Activated CD4-positive, alpha-beta T cell treated with anti-CD3 and anti-CD28 coated beads, Interleukin-2, Interleukin-4, amounts not matched to agents 100 ng/mL and 50 ng/mL, durations not matched to agents 16 hours and 8 hours (primary cell): ENCODE data around the gene LMF1.

Experiments used
- DNase-seq: peaks from one replicate; pipeline ENCODE4 v3.0.0-alpha.2; 2020; ENCODE audit warnings: low spot score

The LMF1 gene

DNA sequence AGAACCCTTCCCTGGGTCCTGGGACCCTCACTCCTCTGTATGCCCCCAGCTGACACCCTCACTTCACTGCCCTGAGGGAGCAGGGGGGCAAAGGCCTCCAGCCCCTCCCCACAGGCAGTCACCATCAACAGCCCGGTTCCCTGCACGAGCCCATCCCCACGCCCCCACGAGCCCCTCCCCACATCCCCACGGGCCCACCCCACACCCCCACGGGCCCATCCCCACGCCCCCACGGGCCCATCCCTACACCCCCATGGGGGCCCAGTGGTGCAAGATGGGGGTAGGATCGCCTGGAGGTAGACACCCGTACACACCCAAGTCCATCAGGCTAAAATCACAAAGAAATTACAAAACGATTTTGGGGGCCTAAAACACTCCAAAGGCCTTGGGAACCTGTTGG lies 42.3 kb downstream of the LMF1 start:
- no peak for DNase-seq

DNA sequence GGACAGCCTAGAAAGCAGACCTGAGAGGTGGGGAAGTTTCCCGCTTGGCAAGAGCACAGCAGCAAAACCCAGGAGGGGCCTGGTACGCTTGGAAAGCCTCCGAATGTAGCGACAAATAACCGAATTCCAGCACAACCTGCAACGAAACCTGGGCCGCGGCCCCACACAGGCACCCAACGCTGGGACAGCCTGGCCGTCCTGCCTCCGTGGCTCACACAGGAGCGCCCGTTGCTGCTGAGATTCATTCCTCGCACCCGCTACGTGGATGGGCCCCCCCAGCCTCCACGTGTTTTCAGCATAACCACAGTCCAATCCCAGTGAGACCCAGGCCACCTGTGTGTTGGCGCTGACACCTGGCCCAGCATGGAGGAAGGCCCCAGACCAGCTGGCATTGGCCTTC lies 42.9 kb downstream of the LMF1 start:
- no peak for DNase-seq

DNA sequence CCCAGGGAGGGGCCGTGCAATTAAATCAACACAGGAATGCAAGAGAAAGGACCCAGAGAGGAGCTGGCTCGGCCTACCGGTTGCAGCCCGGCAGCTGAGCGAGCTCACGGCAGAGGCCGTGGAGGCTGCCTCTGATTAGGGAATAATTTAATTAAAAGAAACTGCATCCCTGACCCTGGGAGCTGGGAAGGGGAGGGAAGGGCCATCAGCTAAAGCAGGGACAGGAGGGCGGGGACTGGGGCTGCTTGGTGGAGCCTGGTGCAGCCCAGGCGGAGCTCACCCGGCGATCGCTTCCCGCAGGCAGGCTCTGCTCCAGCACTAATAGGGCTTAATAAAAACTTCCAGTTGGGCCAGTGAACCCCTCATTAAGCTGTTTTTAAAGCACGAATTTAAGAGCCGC lies 43.4 kb downstream of the LMF1 start:
- no peak for DNase-seq

DNA sequence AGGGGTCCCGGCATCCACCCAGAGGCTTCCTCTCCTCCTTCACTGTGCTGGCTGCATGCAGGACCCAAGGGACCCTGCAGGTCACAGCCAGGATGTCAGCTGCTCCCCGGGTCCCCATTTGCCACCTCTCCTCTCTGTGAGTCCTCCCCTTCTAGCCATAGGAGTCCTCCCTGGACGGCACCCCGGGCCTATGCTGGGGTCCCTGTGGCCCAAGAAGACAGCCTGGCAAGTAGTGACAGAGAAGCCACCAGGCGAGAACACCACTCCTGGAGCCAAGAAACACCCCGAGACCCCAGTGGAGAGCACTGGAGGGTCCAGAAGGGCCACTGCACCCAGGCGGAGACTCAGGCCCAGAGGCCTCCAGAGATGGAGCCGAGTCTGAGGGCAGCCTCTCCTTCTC lies 44.1 kb downstream of the LMF1 start:
- DNase-seq = no peak

DNA sequence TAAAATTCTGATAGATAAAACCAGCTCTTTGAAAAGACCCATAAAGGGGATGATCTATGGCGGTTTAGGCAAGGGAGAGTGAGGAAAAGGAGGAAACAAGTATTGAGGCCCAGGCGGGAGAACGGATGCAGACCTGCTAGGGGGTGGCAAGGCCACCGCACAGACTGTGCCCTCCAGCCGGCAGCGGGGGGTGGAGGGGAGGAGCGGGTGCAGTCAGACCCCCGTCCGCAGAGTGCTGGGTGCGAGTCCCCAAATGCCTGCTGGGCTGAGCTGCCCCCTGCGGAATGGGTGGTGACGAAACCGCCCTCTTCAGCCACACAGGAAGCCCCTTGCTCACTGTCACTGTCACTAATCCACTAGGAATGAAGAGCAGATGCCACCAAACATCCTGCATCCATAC lies 46.0 kb downstream of the LMF1 start:
- DNase-seq = no peak

DNA sequence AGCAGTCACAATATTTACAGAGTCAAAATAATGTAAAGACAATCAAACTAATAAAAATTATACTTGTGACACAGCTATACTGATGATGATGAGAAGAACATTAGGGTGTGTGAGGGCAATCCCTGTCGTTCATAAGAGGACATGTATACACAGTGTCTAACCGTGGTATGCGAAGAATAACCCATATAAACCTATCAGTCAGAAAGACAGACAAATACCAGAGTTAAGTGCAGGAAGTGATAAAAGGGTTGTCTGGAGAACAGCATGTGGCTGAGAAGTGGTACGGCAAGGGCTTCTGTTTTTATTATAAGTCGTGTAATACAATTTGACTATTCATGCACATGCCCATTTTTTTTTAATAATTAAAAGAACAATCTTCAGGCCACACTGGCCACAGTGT lies 46.7 kb downstream of the LMF1 start:
- no peak for DNase-seq

DNA sequence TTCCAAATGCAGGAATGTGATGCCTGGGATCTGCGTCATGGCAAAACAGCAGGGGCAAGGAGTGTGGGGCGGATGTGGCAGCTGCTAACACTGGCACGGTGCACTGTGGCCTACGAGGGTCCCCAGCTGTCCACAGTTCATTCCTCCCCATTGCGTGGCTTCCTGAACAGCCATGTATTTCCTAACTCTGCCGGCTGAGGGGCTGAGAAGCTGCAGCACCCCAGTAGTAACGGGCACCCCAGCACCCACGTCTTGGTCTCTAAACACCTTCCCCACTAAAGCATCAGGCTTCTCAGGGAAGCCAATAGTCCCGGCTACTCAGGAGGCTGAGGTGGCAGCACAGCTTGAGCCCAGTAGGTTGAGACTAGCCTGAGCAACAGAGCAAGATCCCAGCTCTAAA lies 47.6 kb downstream of the LMF1 start:
- DNase-seq = no peak

DNA sequence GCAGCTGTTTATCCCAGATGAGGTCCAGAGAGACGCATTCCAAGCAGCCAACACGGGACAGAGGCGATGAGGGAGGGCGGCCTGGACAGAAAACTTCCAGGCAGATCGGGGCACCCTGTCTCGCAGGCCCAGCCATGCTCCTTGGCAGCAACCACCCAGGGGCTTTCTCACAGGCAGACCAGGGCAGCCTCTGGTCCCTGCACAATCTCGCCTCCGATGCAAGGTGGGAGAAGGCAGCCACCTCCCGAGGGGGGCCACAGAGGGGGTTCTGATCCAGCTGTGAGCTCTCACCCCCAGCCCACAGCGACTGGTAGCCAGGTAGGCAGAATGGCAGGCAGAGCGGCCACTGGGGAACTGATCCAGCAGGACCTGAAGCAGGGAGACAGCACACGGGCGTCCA lies 48.7 kb downstream of the LMF1 start:
- DNase-seq = no peak

DNA sequence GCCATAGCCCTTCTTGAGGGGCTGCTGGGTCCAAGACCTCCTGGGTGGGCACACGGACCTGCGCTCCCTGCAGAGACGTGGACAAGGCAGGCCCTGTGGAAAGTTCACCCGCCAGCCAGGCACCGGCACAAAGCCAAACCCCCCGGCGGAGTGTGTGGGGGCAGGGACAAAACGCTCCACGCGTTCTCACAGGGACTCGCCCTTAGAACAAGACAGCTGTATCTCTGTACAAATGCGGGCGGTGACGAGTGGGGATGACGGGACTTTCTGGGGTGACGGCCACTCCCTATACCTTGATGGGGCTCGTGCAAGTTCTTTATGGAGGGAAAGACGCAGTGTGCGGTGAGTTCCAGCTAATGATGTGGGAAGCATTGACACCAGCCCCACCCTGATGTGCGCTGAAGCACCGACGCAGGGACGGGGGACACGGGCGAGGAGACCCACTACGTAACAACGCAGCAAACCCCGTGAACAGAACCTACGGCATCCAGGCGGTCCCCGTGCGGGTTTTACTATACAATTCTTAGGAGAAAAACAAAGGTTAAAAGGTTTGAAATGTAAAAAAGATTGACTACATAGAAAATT lies 49.4 kb downstream of the LMF1 start:
- DNase-seq = no peak

DNA sequence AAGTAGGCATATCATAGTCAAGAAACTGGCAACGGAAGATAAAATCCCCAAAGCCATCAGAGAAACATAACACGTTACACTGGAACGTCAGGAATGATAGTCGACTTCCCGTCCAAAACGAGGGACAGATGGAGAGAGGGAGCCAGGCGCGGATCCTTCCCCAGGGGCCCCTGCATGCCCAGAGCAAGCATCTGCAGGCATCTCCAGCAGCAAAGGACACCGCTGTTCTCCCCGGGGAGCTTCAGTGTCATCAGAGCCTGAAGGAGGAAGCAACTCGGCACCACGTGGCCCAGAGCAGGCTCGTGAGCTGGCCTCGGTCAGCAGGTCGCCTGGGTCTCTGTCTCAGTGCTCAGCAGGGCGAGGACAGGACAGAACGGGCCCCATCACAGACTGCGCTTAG lies 50.1 kb downstream of the LMF1 start:
- no peak for DNase-seq

DNA sequence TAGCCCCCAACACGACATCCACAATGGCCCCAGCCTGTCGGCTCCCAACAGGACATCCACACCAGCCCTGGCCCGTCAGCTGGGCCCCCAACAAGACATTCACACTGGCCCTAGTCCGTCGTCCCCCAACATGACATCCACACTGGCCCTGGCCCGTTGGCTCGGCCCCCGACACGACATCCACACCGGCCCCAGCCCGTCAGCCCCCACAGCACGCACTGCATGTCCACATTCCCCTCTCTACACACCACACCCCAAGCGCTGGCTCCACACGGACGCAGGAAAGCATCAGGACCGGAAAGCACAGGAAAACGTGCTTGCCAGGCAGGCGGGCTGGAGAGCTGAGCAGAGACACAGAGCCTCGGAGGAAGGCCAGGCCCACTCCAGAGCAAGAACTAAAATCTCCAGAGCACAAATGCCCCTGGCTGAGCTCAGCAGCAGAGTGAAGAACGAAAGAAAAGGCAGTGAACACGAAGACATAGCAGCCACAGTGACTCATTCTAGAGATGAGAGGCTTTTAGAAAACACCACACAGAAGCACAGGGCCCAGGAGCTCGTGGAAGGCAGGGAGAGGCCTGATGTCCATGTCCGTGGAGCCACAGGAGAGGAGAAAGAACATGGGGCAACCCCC lies 50.6 kb downstream of the LMF1 start:
- no peak for DNase-seq

DNA sequence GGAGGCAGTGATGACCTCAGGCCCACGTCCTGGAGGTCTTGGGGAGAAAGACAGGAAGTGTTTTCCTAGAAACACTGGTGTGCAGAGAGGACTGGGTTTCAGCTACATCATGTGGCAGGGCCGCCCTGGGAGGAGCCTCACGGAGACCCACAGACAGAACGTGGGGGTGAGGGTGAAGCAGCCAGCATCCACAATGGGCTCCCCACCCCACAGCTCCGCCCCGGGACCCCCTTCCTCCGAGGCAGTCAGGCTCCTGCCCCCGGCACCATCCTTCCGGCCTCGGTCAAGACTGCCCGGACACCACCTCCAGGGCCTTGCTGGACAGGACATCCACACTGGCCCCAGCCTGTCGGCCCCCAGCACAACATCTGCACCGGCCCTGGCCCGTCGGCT lies 51.1 kb downstream of the LMF1 start:
- DNase-seq = no peak

DNA sequence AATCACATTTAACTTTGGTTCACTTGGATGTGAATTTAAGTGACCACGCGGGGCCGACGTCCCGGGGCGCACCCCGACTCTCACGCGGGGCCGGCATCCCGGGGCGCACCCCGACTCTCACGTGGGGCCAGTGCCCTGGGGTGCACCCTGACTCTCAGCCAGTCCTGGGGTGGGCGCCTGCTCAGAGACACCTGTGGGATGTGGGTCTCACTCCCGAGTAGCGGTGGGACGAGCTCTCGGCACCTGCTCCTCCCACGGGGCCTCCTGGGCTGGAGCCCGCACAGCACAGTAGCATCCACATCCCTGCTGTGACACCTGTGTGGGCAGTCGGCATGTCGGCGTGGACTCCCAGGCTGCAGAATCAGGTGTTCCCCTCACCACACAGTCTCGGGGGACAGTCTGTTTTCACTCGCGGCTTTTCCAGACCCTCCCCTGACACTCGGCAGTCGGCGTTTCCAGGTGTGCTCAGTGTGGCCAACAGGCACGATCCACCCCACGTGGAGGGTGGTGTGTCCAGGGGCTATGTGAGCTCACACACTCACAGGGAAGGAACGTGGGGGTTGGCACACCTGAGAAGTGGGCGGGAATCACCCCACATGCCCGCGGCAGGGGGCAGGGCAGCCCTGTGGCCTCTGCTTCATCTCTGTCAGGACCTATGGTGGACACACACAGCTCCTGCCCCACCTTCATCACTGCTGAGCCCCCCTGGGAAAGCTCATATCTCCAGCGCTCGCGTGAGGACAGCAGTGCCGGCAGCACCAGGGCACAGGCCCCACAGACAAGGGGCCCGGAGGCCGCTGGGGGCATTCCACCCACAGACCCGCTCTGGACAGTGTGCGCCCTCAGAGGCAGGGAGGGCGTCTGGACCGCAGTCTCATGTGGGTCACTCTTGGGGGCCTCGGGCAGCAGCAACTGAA lies 51.8 kb downstream of the LMF1 start:
- no peak for DNase-seq

DNA sequence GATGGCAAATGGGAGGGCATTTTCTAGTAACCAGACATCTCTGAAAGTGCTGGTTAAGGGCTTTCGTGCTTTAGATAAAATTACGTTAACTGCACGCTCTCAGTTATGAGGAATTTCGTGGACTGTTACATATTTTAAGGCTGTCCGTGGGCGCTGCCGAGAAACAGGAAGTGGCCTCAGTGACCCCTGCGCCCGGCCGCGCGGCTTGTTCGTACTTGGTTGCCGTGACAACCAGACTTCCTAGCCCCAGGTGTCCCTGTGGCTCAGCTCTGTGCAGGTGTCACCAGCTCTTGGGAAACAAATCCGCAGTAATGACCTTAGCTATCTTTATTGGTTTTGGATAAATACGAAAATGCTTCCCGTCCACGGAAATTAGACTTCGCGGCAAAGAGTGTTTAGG lies 52.7 kb downstream of the LMF1 start:
- no peak for DNase-seq

DNA sequence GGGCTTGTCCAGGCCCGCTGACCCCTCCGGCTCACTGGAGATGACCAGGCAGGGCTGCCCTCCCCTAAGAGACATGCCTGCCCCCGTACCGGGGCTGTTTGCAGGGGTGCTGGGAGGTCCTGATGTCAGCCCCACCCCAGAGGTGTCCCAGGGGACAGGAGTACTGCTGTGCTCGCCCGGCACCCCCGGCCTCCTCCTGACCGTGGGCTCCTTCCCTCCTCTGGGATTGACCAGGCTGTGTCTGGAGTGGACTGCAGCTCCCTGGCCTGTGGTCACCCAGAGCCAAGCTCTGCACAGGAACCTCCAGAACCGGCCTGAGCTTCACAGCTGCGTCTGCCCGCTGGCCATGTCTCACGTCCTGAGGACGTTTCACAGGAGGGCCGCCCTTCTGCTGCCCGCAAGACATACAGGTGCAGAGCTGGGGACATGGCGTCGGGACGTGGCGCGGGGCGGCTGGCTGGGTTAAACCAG lies 53.2 kb downstream of the LMF1 start:
- DNase-seq = no peak

DNA sequence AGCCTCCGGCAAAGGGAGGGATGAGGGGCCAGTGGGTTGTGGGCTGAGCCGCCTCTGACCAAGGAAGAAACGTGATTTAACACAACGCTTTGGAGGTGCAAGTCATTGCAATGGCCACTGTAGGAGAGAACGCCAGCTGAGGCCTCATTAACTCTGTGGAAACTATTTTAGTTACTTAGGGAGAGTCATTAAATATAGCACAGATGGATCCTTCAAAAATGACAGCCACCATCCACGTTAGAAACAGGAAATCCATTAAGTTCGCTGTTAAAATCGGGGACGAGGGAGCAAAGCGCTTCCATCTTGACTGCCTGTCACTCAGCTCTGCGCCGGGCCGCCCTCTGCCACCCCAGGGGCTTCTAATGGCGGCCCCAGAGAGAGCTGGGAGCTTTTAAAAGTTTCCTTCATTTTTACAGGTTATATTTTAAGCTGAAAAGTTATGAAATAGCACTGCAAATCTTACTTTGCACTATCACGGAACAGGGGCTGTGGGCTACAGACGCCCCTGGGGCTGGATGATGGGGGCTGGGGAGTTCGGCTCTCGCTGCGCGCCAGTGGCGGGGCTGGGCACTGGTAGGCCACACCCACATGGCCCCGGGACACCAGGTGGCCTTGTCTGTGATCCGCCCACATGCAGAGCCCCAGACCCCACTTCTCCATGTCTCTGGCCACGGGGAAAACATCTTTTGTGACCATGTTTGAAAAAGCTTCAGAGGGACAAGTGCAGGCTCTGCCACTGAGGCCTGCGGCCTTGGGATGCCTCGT lies 54.6 kb downstream of the LMF1 start:
- no peak for DNase-seq

DNA sequence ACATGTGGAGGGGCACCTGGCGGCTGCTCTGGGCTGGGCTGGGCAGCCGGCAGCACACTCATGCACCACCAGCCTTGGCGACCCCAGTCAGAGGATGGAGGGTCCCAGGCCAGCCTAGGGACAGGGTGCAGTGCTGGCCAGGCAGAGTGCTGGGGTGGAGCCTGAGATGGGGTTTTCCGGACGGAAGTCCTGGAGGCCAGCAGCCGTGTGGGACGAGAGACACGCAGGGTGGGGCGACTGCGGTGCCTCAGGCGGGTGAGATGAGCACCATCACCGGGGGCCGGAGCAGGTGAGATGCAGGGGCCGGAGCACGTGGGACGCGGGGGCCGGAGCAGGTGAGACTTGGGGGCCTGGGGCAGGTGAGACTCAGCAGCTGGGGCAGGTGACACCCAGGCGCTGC lies 55.2 kb downstream of the LMF1 start:
- no peak for DNase-seq

DNA sequence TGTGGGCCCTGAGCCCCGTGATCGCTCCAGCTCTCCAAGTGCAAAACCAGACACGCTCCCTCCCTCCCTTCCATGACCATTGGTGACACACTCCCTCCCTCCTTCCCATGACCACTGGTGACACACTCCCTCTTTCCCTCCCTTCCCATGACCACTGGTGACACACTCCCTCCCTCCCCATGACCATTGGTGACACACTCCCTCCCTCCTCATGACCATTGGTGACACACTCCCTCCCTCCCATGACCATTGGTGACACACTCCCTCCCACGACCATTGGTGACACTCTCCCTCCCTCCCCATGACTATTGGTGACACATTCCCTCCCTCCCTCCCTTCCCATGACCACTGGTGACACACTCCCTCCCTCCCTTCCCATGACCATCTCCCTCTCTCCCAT lies 56.3 kb downstream of the LMF1 start:
- no peak for DNase-seq

DNA sequence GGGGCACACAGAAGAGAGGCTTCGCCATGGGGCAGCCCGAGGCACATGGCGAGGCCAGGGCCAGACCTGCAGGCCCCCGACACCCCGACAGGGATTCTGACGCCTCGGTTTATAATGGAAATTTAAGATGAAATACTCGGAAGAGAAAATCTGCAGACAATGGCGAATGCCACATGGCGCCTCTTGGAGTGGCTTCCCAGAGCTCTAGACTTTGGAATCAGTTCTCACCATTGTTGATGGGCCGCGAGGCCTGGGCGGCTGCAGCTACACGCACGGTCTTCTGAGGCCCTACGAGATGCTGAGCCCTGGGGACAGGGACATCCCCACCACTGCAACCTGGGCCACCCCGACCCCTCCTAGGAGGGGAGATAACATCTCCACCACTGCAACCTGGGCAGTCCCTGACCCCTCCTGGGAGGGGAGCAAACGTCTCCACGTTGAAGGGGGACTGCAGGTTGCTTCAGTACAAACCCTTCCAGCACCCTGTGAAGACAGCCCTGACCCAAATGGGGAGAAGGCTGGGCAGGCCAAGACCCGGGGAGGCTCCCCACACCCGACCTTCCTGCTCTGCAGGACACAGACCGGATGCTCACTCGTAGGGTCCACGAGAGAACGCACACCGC lies 56.9 kb downstream of the LMF1 start:
- DNase-seq = no peak

DNA sequence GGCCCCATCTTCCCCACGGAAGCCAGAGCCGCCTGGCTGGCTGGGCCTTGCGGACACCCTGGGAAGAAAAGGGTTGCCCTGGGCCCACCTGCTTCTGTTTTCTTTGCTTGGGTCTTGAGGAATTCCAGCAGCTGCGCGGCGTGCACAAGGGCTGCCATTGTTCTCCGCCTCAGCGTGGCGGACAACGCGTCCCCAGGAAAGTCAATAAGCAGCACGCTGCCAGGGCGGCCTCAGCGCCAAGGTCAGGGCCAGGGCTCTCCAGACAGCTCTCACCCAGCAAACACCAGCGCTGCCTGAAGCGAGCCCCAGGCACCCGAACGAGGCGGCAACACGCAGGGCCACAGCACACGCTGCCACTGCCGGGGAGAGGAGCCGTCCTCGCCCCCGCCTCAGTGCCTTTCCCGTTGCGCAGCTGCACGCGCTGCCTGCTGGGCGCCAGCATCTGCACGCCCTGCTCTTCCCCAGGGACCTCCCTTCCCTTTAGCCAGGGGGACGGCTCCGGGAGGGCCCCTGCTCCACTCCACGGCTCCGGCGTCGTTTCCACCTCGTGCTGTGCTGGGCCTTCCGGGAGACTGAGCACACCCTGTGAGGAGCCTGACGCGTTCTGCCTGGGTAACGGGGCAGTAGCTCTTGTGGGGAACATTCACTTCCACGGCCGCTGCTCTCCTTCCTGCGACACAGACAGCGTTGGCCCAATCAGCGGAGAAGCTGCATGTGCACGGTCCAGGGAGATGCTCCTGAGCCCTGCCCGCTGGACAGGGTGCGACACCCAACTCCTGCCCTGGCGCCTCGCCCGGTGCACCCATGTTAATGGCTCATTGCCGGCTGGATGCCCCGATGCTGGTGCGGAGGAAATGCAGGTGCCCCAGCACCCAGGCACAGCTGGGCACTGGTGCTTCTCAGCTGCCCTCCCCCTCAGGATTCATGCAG lies 57.8 kb downstream of the LMF1 start:
- DNase-seq = no peak

DNA sequence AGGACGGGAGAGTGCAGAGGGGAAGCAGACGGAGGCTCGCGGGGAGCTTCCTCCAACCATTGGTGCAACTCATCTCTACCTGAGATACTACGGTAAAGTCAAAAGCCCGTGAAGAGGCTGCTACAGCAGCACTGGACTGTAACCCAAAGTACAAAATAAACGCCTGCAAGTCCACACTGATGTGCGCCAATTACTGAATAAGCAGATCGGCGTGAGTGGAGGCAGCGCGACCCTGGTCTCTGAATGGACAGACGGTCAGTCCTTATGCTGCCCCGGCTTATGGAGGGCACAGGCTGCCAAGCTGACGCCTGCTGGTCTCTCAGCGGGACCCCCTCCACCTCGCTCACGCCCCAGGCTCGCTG lies 58.5 kb downstream of the LMF1 start:
- DNase-seq = no peak
